Trophoblast cell (in vitro differentiated cells and primary cell): ENCODE results near the gene GNA12.

ENCODE experiments used
- DNase-seq, 2 donors: peaks; one replicate each; pipeline ENCODE4 v3.0.0-alpha.2; 2016
- H2AFZ ChIP-seq: 2 replicates; pipeline ENCODE4 v1.6.1; 2013; ENCODE audit warnings: low read length, moderate library complexity, mild to moderate bottlenecking; ENCODE audit not compliant: insufficient read depth, poor library complexity
- H2AK5ac ChIP-seq: 2 replicates; pipeline ENCODE4 v1.6.1; 2013; ENCODE audit warnings: mild to moderate bottlenecking, low read length
- H2BK120ac ChIP-seq: 2 replicates; pipeline ENCODE4 v1.6.1; 2013; ENCODE audit warnings: low read length, mild to moderate bottlenecking, moderate library complexity; ENCODE audit not compliant: insufficient read depth, poor library complexity
- H2BK12ac ChIP-seq: 2 replicates; pipeline ENCODE4 v1.6.1; 2013; ENCODE audit warnings: mild to moderate bottlenecking, low read length, moderate library complexity
- H2BK5ac ChIP-seq: 2 replicates; pipeline ENCODE4 v1.6.1; 2013; ENCODE audit warnings: low read length, low read depth, moderate library complexity, mild to moderate bottlenecking; ENCODE audit not compliant: poor library complexity
- H3K14ac ChIP-seq: 2 replicates; pipeline ENCODE4 v1.6.1; 2013; ENCODE audit warnings: mild to moderate bottlenecking, low read length
- H3K18ac ChIP-seq: 2 replicates; pipeline ENCODE4 v1.6.1; 2013; ENCODE audit warnings: mild to moderate bottlenecking, low read length
- H3K23ac ChIP-seq: 2 replicates; pipeline ENCODE4 v1.6.1; 2013; ENCODE audit warnings: low read length
- H3K27ac ChIP-seq: 2 replicates; pipeline ENCODE4 v1.5.1; 2013; ENCODE audit warnings: low read depth, mild to moderate bottlenecking, inconsistent platforms, low read length, moderate library complexity
- H3K27me3 ChIP-seq: 2 replicates; pipeline ENCODE4 v1.6.1; 2013; ENCODE audit warnings: inconsistent platforms, mild to moderate bottlenecking, low read length, moderate library complexity; ENCODE audit not compliant: insufficient read depth
- H3K36me3 ChIP-seq, 2 experiments: 1 replicate in 1 of 2; 2 replicates in 1 of 2; pipeline ENCODE4 v1.6.1; 2013; ENCODE audit warnings: low read length in 2 of 2, mild to moderate bottlenecking in 2 of 2, moderate library complexity in 1 of 2; ENCODE audit not compliant: insufficient read depth in 2 of 2, control insufficient read depth in 1 of 2
- H3K4ac ChIP-seq: 2 replicates; pipeline ENCODE4 v1.6.1; 2013; ENCODE audit warnings: low read depth, mild to moderate bottlenecking, low read length, moderate library complexity
- H3K4me1 ChIP-seq, 2 experiments: 1 replicate in 1 of 2; 2 replicates in 1 of 2; pipeline ENCODE4 v1.6.1; 2013; ENCODE audit warnings: low read length in 2 of 2, mild to moderate bottlenecking in 2 of 2, moderate library complexity in 1 of 2; ENCODE audit not compliant: insufficient read depth in 2 of 2, control insufficient read depth in 1 of 2
- H3K4me2 ChIP-seq: 2 replicates; pipeline ENCODE4 v1.6.1; 2013; ENCODE audit warnings: inconsistent platforms, mild to moderate bottlenecking, low read length, moderate library complexity
- H3K4me3 ChIP-seq: 2 replicates; pipeline ENCODE4 v1.5.1; 2013; ENCODE audit warnings: mild to moderate bottlenecking, low read depth, low read length, inconsistent platforms
- H3K79me1 ChIP-seq: one replicate; pipeline ENCODE4 v1.6.1; 2013; ENCODE audit warnings: low read length
- H3K79me2 ChIP-seq: 2 replicates; pipeline ENCODE4 v1.6.1; 2013; ENCODE audit warnings: low read length, mild to moderate bottlenecking; ENCODE audit not compliant: control insufficient read depth, insufficient read depth, poor library complexity
- H3K9ac ChIP-seq: 2 replicates; pipeline ENCODE4 v1.6.1; 2013; ENCODE audit warnings: mild to moderate bottlenecking, low read length
- H3K9me3 ChIP-seq: 2 replicates; pipeline ENCODE4 v1.6.1; 2013; ENCODE audit warnings: low read depth, mild to moderate bottlenecking, control low read depth, inconsistent platforms, low read length; ENCODE audit not compliant: insufficient read depth
- H4K12ac ChIP-seq: 2 replicates; pipeline ENCODE4 v1.6.1; 2013; ENCODE audit warnings: low read depth, mild to moderate bottlenecking, low read length, moderate library complexity
- H4K8ac ChIP-seq: 2 replicates; pipeline ENCODE4 v1.6.1; 2013; ENCODE audit warnings: low read depth, mild to moderate bottlenecking, low read length, moderate library complexity
- H4K91ac ChIP-seq: one replicate; pipeline ENCODE4 v1.6.1; 2013; ENCODE audit warnings: low read depth, mild to moderate bottlenecking, low read length, moderate library complexity
- WGBS: extraction: QIAGEN DNeasy Blood & Tissue Kit; methylation state at CpG from one replicate; pipeline ENCODE4 v1.1.7; 2013; ENCODE audit warnings: missing lambda C conversion rate; ENCODE audit not compliant: insufficient read length, insufficient coverage; ENCODE audit errors: extremely low coverage; 5-methylcytosine and 5-hydroxymethylcytosine counted together

The GNA12 gene

DNA sequence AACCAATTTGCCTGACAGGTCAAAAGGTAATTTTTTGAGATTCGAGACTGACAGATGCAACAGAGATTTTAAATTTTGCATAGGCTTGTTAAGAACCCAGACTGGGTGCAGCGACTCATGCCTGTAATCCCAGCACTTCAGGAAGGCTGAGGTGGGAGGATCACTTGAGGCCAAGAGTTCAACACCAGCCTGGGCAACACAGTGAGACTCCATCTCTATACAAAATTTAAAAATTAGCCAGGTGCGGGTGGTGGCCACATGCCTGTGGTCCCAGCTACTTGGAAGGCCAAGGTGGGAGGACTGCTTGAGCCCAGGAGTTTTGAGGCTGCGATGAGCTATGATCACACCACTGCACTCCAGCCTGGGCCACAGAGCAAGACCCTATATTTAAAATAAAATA lies 121.5 kb downstream of the GNA12 start:
- no CpG with 5 or more reads among the region's 4 CpGs for WGBS
- Histone ChIP-seq H3K4ac (no peak overlapping the region), H3K9me3 (no peaks in the 10 kb centered on the region), H2AFZ (no peak overlapping the region), H3K18ac (no peak overlapping the region), H4K8ac (no peak overlapping the region), H3K27ac (no peak overlapping the region), H3K4me2 (no peak overlapping the region), H2AK5ac (no peak overlapping the region), H3K79me1 (no peaks in the 10 kb centered on the region), H3K79me2 (no peaks in the 10 kb centered on the region), H2BK120ac (no peak overlapping the region), H3K4me1 (no peaks in the 10 kb centered on the region), H2BK12ac (no peak overlapping the region), H3K27me3 (no peaks in the 10 kb centered on the region), H2BK5ac (no peak overlapping the region), H3K23ac (no peak overlapping the region), H3K9ac (no peak overlapping the region), H4K12ac (no peak overlapping the region), H3K36me3 (peaks cover 69 to 74% of the 10 kb centered on the region in 2 experiments), H3K4me3 (no peak overlapping the region), H4K91ac (no peak overlapping the region), H3K14ac (no peak overlapping the region)
- no peak for DNase-seq

GRCh38 chr7:2721842-2722241 lies 122.3 kb downstream of the GNA12 start:
- Histone ChIP-seq H4K8ac (no peak overlapping the region), H3K9me3 (no peaks in the 10 kb centered on the region), H2BK12ac (no peak overlapping the region), H2AFZ (no peak overlapping the region), H3K4me2 (no peak overlapping the region), H3K9ac (no peak overlapping the region), H2AK5ac (no peak overlapping the region), H3K23ac (no peak overlapping the region), H4K12ac (no peak overlapping the region), H4K91ac (no peak overlapping the region), H3K18ac (no peak overlapping the region), H2BK120ac (no peak overlapping the region), H3K14ac (no peak overlapping the region), H3K79me2 (no peaks in the 10 kb centered on the region), H3K36me3 (peaks cover 74 to 76% of the 10 kb centered on the region in 2 experiments), H3K79me1 (no peaks in the 10 kb centered on the region), H3K27me3 (no peaks in the 10 kb centered on the region), H3K4ac (no peak overlapping the region), H3K4me3 (no peak overlapping the region), H2BK5ac (no peak overlapping the region), H3K27ac (no peak overlapping the region), H3K4me1 (peaks cover under 1 to 4% of the 10 kb centered on the region in 2 experiments)
- no peak for DNase-seq
- WGBS, result no CpG with 5 or more reads among the region's 19 CpGs

DNA sequence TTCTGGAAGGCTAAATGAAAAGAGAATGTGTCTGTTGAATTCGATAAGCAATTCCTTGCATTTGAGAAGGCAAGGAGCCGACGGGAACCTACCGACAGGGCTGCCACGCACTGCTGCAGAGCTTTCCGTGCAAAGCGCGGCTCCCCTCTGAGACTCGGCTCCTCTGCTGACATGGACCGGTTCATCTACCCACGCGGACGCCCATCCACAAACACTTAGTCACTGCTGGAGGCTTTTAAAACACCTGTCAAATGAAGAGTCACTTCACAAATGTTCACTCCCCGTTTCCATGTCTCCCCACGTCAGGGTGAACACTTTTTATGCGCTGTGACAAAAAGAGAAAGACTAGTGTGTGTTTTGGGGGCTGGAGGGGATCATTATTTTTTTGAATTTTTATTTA lies 124.1 kb downstream of the GNA12 start:
- Histone ChIP-seq H3K18ac (no peak overlapping the region), H4K91ac (no peak overlapping the region), H3K27me3 (no peaks in the 10 kb centered on the region), H3K79me2 (no peaks in the 10 kb centered on the region), H2AK5ac (no peak overlapping the region), H3K9ac (no peak overlapping the region), H2AFZ (no peak overlapping the region), H2BK5ac (no peak overlapping the region), H3K23ac (no peak overlapping the region), H3K4me1 (peaks cover 11 to 14% of the 10 kb centered on the region in 2 experiments), H2BK120ac (no peak overlapping the region), H3K9me3 (no peaks in the 10 kb centered on the region), H4K12ac (no peak overlapping the region), H3K14ac (no peak overlapping the region), H3K27ac (no peak overlapping the region), H3K79me1 (no peaks in the 10 kb centered on the region), H3K4me2 (no peak overlapping the region), H3K4me3 (no peak overlapping the region), H2BK12ac (no peak overlapping the region), H4K8ac (no peak overlapping the region), H3K4ac (no peak overlapping the region), H3K36me3 (peaks cover 72 to 74% of the 10 kb centered on the region in 2 experiments)
- DNase-seq, result no peak
- WGBS, result no CpG with 5 or more reads among the region's 16 CpGs

- Histone ChIP-seq H3K79me2 (no peaks in the 10 kb centered on the region), H4K8ac (no peak overlapping the region), H3K79me1 (no peaks in the 10 kb centered on the region), H3K18ac (no peak overlapping the region), H3K9me3 (no peaks in the 10 kb centered on the region), H3K36me3 (peaks cover 72 to 74% of the 10 kb centered on the region in 2 experiments), H3K9ac (no peak overlapping the region), H2BK5ac (no peak overlapping the region), H3K27ac (no peak overlapping the region), H2AK5ac (no peak overlapping the region), H3K23ac (no peak overlapping the region), H3K4ac (no peak overlapping the region), H3K14ac (no peak overlapping the region), H2BK120ac (no peak overlapping the region), H4K12ac (no peak overlapping the region), H2AFZ (no peak overlapping the region), H3K4me1 (peaks cover 11 to 14% of the 10 kb centered on the region in 2 experiments), H2BK12ac (no peak overlapping the region), H3K27me3 (no peaks in the 10 kb centered on the region), H3K4me3 (no peak overlapping the region), H3K4me2 (no peak overlapping the region), H4K91ac (no peak overlapping the region)
- no peak for DNase-seq
- WGBS, result no CpG with 5 or more reads among the region's 16 CpGs
Measured at GRCh38 chr7:2719007-2719406, 125.1 kb downstream of the GNA12 start.
